HL-60 (cell line): ENCODE data around the gene DTNBP1.

Experiments used
- CTCF ChIP-seq: IDR thresholded peaks from one replicate; pipeline ENCODE4 v1.5.1; 2011; ENCODE audit warnings: low read length, control low read depth, inconsistent platforms; ENCODE audit not compliant: insufficient read depth
- GABPA ChIP-seq: IDR thresholded peaks from 2 replicates; pipeline ENCODE4 v1.6.1; 2012; ENCODE audit warnings: low read depth
- POLR2AphosphoS5 ChIP-seq: IDR thresholded peaks from 2 replicates; pipeline ENCODE4 v1.6.1; 2012; ENCODE audit warnings: low read depth
- SPI1 ChIP-seq: IDR thresholded peaks from 2 replicates; pipeline ENCODE4 v1.6.1; 2012; ENCODE audit warnings: low read depth, mild to moderate bottlenecking, borderline replicate concordance
- TF ChIP-seq, protein P1 (sequence below): IDR thresholded peaks from 2 replicates; pipeline ENCODE4 v1.6.1; 2012; ENCODE audit warnings: low read depth; ENCODE audit not compliant: insufficient replicate concordance

DNA sequence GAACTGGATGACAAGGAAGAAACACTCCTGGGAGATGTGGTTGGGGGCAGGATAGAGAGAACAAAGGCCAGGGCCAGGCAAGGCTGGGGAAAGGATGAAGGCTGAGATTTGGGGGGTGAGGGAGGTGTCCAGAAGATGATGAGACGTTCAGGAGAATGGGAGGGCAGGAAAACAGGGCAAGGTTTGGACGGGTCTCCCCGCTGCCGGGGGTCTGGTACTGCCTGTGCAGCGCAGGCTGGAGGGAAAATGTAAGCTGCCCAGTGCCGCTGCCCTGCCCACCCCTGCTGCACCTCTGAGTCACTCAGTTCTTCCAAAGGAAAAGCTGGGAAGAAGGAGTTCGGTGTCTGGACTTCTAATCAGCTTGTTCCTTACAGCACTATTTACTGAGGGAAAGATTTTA, 130.9 kb downstream of the DTNBP1 start:
- no peak for TF ChIP-seq CTCF
- TF ChIP-seq POLR2AphosphoS5, result no peak
- no peak for TF ChIP-seq GABPA
- no peak for TF ChIP-seq SPI1
- TF ChIP-seq, protein P1, sequence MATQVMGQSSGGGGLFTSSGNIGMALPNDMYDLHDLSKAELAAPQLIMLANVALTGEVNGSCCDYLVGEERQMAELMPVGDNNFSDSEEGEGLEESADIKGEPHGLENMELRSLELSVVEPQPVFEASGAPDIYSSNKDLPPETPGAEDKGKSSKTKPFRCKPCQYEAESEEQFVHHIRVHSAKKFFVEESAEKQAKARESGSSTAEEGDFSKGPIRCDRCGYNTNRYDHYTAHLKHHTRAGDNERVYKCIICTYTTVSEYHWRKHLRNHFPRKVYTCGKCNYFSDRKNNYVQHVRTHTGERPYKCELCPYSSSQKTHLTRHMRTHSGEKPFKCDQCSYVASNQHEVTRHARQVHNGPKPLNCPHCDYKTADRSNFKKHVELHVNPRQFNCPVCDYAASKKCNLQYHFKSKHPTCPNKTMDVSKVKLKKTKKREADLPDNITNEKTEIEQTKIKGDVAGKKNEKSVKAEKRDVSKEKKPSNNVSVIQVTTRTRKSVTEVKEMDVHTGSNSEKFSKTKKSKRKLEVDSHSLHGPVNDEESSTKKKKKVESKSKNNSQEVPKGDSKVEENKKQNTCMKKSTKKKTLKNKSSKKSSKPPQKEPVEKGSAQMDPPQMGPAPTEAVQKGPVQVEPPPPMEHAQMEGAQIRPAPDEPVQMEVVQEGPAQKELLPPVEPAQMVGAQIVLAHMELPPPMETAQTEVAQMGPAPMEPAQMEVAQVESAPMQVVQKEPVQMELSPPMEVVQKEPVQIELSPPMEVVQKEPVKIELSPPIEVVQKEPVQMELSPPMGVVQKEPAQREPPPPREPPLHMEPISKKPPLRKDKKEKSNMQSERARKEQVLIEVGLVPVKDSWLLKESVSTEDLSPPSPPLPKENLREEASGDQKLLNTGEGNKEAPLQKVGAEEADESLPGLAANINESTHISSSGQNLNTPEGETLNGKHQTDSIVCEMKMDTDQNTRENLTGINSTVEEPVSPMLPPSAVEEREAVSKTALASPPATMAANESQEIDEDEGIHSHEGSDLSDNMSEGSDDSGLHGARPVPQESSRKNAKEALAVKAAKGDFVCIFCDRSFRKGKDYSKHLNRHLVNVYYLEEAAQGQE, result no peak
